GM19023 (cell line): ENCODE data around the gene RPA1.

Experiments used
- ATAC-seq: cut with Tn5 transposase; IDR thresholded peaks from one replicate; pipeline ENCODE4 v1.9.1; 2021; ENCODE audit warnings: mild to moderate bottlenecking, moderate library complexity; ENCODE audit not compliant: unreplicated experiment

RPA1 gene

DNA sequence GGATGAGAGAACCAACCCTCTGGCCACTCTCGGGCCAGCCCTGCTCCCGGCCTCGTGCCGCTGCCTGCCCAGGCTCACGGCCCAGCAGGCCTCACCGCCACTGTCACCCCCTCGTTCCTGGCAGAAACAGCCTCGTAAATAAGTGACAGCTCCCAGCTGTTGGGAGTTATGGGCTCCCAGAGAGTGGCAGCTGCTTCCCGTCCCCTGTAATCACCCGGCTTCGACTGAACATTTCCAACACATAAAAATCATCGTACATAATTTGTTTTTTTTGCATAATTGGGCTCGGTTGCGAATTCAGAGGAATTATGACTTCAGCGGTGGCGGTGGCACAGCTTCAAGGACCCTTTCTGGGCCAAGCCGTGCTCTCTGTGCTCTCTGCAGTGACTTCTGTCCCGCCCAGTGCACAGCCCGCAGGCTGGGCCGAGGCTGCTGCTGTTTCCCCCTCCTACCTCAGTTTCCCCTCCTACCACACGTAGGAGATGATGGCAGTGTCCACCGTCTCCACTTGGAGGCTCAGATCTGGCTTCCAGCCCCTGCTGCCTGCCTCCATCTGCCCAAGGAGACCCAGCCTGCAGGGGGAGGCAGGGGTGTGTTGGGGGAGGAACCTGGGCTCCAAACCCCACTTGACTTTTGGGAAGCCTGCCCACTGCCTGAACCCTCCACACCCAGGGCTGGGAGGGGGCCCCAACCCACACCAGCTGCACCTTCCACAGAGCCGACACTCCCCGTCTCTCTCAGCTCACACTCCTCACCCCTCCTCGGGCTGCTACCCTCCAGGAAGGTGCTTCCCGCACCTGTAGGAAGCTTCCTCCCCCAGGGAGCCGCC is 110.4 kb downstream of the RPA1 start:
- ATAC-seq, result no peak

GRCh38 chr17:1940810-1941185 is 111.0 kb downstream of the RPA1 start:
- no peak for ATAC-seq

DNA sequence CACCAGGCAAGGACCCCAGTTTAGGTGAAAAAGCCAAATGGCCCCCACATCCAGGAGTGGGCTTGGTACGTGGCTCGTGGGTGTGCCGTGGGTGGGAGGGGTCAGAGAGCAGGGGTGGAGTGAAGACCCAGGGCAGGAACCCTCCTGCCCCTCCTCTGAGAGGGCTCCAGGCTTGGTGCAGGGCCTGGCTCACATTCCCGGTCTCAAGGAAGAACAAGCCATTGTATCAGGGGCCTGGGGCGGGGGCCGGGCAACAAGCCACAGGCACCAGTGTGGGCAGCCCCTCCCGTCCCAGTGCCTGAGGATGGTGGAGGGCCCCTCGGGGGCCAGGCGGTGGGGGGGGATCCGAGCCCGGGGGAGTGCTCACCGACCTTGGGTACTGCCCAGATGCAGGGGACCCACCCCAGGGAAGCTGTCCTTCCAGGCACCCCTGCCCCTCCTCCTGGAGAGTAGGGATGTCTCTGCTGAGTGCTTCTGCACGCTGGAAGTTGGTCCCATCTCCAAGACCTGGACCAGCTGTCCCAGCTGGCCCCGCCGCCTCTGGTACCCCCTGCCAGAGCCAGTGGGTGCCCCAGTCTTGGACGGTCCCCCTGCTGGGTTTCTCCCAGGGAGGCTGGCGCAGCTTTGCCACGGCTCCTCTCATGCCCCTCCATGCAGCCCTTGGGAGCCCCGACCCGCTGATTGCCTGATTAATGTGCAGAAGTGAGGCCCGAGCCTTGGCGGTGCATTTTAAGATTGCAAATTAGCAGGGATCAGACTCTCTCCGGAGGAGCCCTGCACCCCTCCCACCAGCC is 111.7 kb downstream of the RPA1 start:
- ATAC-seq, result no peak

DNA sequence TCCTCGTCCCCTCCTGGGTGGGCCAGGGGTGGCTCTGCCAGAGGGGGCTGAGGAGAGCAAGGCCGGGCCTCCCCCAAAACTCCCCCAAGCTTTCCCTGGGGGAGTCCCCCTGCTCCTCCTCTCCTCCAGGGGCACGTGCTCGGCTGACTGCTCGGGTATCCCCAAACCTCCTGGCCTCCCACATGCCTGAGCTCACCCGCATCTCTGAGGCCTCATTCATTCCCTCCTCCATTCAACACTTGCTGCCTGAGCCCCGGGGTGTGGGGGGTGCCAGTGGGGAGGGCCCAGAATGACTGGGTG is 112.2 kb downstream of the RPA1 start:
- ATAC-seq, result no peak

DNA sequence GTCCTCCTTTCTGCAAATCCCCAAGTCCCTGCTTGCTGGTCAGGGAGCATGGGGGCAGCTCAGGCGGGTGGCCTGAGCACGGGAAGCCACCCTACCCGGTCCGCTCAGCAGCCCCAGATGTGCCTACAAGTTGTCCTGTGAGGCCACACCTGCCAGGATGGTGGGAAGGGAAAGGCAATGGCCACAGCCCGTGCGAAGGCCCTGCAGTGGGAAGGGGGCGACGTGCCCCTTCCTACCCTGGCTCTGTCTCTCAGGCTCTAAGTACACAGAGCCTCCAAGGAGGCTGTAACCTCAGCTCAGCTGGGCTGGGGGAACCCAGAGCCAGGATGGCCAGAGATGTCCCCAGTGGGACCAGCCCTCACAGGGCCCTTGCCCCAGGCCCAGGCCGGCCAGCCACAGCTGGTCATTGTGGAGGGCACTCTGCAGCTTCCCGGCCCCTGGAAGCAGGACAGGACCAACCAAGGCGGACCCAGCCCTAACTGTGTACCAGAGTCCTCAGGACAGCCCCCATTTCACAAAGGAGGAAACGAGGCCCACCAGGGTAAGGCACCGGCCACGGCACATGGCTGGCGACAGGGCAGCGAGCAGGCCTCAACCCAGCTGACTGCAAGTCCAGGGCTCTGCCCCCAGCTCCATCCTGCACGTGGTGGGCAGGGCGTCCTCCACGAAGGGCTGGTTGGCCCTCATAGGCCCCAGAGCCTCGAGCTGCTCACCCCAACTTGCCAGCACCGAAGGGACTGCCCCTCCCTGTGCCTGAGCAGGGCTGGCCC is 113.0 kb downstream of the RPA1 start:
- ATAC-seq, result no peak

DNA sequence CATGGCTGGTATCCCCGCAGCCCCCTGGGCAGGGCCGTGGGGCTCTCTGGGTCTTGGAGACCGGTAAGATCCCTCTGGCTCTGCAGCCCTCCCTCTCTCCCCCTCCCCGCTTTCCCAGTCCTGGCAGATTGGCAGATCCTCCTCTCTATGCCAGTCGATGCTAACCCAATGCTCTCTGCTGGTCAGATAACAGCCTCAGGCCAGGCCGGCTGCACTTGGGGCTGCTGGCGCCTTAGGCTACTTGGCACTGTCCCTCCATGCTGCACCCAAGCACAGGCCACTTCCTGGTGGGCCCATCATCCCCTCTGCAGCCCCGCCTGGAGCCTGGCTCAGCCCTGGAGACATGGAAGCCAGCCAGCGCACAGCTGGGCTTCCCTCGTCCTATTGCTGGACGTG is 113.6 kb downstream of the RPA1 start:
- ATAC-seq, result no peak

GRCh38 chr17:1945621-1946020 is 115.8 kb downstream of the RPA1 start:
- no peak for ATAC-seq

GRCh38 chr17:1946021-1946932 is 116.5 kb downstream of the RPA1 start:
- ATAC-seq, result no peak

- ATAC-seq, result no peak
Observed at GRCh38 chr17:1947229-1947742, 117.5 kb downstream of the RPA1 start.

- no peak for ATAC-seq
Observed at GRCh38 chr17:1947743-1948516, 118.1 kb downstream of the RPA1 start.

GRCh38 chr17:1948517-1948825 is 118.7 kb downstream of the RPA1 start:
- no peak for ATAC-seq
